GM12865 (cell line): ENCODE data around the gene SMAD7.
A peak's percentile ranks its signal among the peaks of the same experiment; 100 is the strongest.

ENCODE experiments used
- DNase-seq: peaks from one replicate; pipeline ENCODE4 v3.0.0; 2010; ENCODE audit warnings: low read depth
- H3K4me3 ChIP-seq: 2 replicates; pipeline ENCODE4 v1.5.1; 2011; ENCODE audit warnings: mild to moderate bottlenecking, low read depth, low read length, control low read depth
- CTCF ChIP-seq: IDR thresholded peaks from 2 replicates; pipeline ENCODE4 v1.5.1; 2011; ENCODE audit warnings: low read length, control low read depth, low read depth, inconsistent platforms; ENCODE audit not compliant: insufficient read depth; ENCODE audit errors: missing control alignments

Gene SMAD7

GRCh38 chr18:48937869-48938750, 12.7 kb downstream of the SMAD7 start:
- H3K4me3 ChIP-seq: no peak overlapping the region
- no peak for DNase-seq
- no peak for TF ChIP-seq CTCF

GRCh38 chr18:48935433-48935774, 15.4 kb downstream of the SMAD7 start:
- H3K4me3 ChIP-seq: peak overlapping the region; percentile 42

GRCh38 chr18:48934723-48935432, 15.9 kb downstream of the SMAD7 start:
- peak; percentile 83 for DNase-seq
- no peak for TF ChIP-seq CTCF
- H3K4me3 ChIP-seq: peak overlapping the region; percentile 42

More at GRCh38 chr18:48935433-48935774, 15.4 kb downstream of the SMAD7 start:
- no peak for TF ChIP-seq CTCF
- DNase-seq: no peak

GRCh38 chr18:48934415-48934722, 16.4 kb downstream of the SMAD7 start:
- TF ChIP-seq CTCF: no peak
- H3K4me3 ChIP-seq: peak overlapping the region; percentile 42

GRCh38 chr18:48933578-48934414, 17.0 kb downstream of the SMAD7 start:
- peak; percentile 37 for DNase-seq
- TF ChIP-seq CTCF: no peak
- H3K4me3 ChIP-seq: peak overlapping the region; percentile 42

More at GRCh38 chr18:48934415-48934722, 16.4 kb downstream of the SMAD7 start:
- DNase-seq: peak; percentile 40

GRCh38 chr18:48932822-48933510, 17.8 kb downstream of the SMAD7 start:
- peak; percentile 60 for DNase-seq
- TF ChIP-seq CTCF: no peak
- H3K4me3 ChIP-seq: peak overlapping the region; percentile 42
